ENCODE data around the gene SERPINB2.

The SERPINB2 gene, protein sequence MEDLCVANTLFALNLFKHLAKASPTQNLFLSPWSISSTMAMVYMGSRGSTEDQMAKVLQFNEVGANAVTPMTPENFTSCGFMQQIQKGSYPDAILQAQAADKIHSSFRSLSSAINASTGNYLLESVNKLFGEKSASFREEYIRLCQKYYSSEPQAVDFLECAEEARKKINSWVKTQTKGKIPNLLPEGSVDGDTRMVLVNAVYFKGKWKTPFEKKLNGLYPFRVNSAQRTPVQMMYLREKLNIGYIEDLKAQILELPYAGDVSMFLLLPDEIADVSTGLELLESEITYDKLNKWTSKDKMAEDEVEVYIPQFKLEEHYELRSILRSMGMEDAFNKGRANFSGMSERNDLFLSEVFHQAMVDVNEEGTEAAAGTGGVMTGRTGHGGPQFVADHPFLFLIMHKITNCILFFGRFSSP

GRCh38 chr18:63887424-63887823, at the start of gene SERPINB2:
Gene SERPINB2 (plus strand): TSS chr18:63887705. CDS start chr18:63891445, 3,740 bp downstream.
- no peak for DNase-seq (ENCODE audit: low read depth in 2 of 2)

DNA sequence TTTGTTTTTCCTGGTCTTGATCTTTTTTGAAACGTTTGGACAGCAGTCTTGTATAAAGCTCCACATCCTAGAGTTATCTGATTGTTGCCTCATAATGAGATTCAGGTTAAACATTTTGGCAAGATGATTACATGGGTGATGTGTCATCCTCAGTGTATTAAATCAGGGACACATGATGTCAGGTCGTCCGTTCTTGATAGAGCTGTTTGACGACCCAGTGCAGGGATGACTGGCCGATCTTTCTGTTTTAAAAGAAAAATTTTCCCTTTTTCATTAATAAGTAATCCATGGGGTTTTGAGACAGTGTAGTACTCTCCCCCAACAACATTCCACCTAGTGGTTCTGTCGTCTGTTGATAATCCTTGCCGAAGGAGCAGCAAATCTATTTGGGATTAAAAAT, 44.5 kb upstream of the SERPINB2 start:
- no peak for DNase-seq (ENCODE audit: low read depth in 2 of 2)

- peak; percentile 42 for DNase-seq (ENCODE audit: low read depth in 2 of 2)
These were observed 43.3 kb upstream of the SERPINB2 start for GRCh38 chr18:63844254-63844653.

GRCh38 chr18:63848159-63848558, 39.3 kb upstream of the SERPINB2 start:
- DNase-seq (ENCODE audit: low read depth in 2 of 2): peak; percentile 46 to 51

DNA sequence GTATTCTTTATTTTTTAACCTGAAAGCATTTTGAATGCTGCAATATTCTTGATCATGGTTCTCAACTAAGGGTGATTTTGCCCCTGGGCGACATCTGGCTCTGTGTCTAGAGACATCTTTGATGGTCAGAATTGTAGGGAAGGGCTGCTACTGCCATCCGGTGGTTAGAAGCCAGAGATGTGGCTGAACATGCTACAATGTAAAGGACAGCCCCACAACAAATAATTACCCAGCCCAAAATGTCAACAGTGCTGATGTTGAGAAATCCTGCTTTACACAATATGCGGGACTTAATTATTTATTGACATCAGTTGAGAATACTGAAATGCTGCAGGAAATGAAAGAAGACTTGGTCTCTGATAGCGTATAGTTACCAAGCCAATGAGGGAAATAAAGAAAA, 37.5 kb upstream of the SERPINB2 start:
- DNase-seq (ENCODE audit: low read depth in 2 of 2): no peak

GRCh38 chr18:63850636-63851035, 36.9 kb upstream of the SERPINB2 start:
- DNase-seq (ENCODE audit: low read depth in 2 of 2): no peak

GRCh38 chr18:63858456-63858855, 29.0 kb upstream of the SERPINB2 start:
- DNase-seq (ENCODE audit: low read depth in 2 of 2): no peak

DNA sequence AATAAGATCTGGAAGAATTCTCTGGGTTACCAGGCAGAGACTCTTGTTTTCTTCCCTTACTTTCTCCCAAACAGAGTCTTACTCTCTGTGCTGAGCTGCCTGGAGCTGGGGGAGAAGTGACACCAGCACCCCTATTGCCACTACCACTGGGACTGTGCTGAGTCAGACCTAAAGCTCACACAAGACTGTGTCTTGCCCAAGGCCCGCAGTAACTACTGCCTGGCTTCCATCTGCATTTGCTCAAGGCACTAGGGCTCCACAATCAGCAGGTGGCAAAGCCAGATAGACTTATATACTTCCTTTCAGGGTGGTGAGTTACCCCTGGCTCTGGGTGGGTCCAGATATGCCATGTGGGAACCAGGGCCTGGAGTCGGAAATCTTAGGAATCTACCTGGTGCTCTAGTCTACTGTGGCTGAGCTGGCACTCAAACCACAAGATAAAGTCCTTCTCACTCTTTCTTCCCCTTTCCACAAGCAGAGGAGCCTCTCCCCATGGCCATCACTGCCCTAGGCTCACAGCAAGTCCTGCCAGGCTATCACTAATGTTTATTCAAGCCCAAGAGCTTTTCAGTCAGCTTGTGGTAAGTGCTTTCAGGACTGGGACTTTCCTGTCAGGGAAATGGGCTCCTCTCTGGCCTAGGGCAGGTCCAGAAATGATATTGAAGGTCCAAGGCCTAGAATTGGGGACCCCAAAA, 27.6 kb upstream of the SERPINB2 start:
- DNase-seq (ENCODE audit: low read depth in 2 of 2): no peak

- DNase-seq (ENCODE audit: low read depth in 2 of 2): no peak
These were observed 27.0 kb upstream of the SERPINB2 start for GRCh38 chr18:63860531-63860930.

DNA sequence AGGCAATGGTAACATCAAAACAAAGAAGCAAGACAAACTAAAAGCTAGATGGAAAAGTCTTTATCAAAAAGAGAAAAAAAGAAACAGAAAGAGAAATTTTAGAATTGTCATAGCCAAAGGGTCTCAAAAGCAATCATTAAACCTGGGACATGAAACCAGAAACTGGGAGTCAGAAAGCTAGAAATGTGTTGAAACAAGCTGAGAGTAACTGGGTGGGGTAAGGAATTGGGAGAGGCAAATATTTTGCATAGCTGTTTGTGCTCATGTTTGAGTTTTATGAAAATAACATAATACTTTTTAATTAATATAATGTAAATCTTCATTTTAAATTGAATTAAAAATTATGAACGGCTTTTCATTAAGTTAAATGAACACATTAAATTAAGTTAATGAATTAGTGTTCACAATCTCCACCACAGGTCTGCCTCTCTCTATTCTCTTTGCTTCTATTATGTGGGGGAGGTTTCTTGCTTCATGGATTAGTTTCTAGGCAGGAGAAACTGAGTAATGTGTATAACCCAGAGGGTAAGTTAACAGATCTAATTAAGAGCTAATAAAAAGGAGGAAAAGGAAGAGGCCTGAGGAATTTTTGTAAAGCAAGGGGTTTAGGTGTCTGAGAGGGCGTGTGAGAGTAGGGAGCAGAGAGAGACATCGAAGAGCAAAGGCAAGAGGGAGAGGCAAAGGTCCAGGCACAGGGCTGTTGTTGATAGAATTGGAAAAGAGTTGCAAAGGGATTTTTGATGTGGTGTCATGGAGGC, 20.0 kb upstream of the SERPINB2 start:
- no peak for DNase-seq (ENCODE audit: low read depth in 2 of 2)

- DNase-seq (ENCODE audit: low read depth in 2 of 2): no peak
These were observed 19.0 kb upstream of the SERPINB2 start for GRCh38 chr18:63868546-63868945.

GRCh38 chr18:63869374-63869773, 18.1 kb upstream of the SERPINB2 start:
- peak; percentile 80 to 81 for DNase-seq (ENCODE audit: low read depth in 2 of 2)

GRCh38 chr18:63869851-63870250, 17.7 kb upstream of the SERPINB2 start:
- DNase-seq (ENCODE audit: low read depth in 2 of 2): no peak

DNA sequence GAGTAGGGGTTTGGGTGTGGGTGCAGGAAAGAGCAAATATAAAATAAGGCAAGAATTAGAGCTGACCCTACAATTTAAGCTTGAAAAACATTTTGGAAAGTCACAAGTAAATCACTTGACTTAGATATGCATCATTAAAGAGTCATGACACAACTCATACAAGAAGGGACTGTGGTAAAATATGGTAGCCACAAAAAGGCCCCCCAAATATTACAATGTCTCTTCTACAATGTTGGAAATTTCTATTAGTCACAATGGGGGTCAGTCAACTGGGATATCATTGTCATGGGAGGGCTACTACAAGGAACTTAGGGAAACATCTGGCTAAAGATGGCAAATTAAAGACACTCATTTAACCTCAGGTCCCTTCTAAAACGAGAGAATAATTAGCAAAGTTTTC, 15.7 kb upstream of the SERPINB2 start:
- DNase-seq (ENCODE audit: low read depth in 2 of 2): no peak

DNA sequence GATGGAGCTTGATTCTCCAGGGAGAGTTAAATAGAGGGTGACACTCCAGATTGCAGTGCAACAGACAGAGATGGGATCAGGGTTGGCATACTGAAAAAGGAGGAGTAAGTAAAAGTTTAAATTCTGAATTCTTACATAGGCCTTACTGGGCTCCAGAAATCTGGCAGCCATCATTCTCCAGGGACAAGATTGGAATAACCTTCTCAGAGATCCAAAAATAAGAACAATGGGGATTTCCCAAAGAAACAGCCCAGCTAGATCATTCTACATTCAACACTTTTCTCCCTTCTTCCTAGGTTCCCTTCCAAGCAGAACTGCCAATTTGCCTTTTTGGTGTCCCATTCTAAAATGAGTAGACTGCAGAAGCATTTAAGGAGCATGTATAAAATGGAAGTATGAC, 14.9 kb upstream of the SERPINB2 start:
- no peak for DNase-seq (ENCODE audit: low read depth in 2 of 2)

DNA sequence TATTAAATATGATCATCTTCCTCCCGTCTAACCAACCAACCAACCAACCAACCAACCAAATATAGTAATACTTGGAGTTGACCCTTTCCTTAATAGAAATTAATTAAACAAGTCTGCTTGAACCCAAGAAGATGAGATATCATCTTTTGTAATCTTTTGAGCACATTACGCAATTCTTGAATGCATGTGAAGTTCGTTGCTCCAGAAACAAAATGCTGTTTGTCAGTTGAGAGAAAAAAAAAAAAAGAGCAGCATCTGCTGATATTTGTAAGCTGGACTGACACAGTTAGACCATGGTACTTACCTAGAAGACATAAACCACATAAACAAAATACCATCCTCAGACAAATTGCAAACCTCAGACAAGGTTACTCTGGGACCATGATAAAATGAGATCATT, 9.2 kb upstream of the SERPINB2 start:
- DNase-seq (ENCODE audit: low read depth in 2 of 2): peak in 1 of 2 experiments; percentile 41

DNA sequence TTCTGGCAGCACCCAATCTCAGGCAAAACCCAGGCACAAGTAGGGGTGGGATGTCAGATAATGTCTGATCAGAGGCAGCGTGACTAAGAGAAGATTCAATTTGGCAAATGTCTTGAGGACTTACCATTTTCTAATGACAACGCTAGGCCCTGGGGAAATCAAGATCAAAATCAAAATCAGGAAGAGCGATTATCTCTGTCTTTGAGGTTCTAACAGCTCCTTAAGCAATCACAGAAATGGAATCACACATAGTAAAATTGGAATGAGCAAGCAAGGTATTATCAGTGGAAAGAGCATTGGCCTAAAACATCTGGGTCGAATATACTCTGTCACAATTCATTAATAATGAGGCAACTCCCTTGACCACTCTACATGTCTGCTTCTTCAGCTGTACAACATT, 8.6 kb upstream of the SERPINB2 start:
- DNase-seq (ENCODE audit: low read depth in 2 of 2): no peak

DNA sequence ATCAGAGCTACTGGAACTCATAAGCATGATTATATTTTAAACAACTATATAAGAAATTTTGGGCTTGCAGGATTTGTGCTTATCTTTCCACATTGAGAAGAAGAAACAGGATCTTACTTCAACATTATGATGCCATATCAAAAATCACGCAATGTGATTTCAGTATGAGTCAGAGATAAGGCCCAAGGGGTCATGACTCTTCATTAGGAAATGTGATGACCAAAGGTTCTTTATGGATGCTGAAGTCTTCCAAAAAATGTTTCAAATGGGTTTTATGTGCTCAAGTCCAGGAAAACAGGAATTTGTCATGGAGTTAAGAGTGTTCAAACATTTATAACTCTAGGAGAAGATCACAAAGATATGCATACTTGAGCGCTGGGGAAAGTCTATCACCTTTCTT, 7.8 kb upstream of the SERPINB2 start:
- no peak for DNase-seq (ENCODE audit: low read depth in 2 of 2)

GRCh38 chr18:63881851-63882250, 5.7 kb upstream of the SERPINB2 start:
- DNase-seq (ENCODE audit: low read depth in 2 of 2): peak in 1 of 2 experiments; percentile 20

- peak; percentile 82 for DNase-seq (ENCODE audit: low read depth in 2 of 2)
These were observed 5.0 kb upstream of the SERPINB2 start for GRCh38 chr18:63882333-63883141.

GRCh38 chr18:63883617-63884016, 3.9 kb upstream of the SERPINB2 start:
- no peak for DNase-seq (ENCODE audit: low read depth in 2 of 2)

All from fibroblast of skin of left quadriceps (primary cell).